CD14-positive monocyte (primary cell): ENCODE data around the gene TRAFD1. TPM values are rescaled to one million over a fixed set of nuclear protein-coding genes. Genes with fewer than 3 reads are reported as not detected.
"Not testable (repeated sequence)": the region's sequence is repeated elsewhere in the genome, so short reads cannot be mapped to it uniquely, and the experiment has no call there.

Experiments used
- DNase-seq, 3 donors: peaks; one replicate each; pipeline ENCODE4 v3.0.0-alpha.2; 2011 to 2022
- H2AFZ ChIP-seq: 2 replicates; pipeline ENCODE4 v1.6.0; 2012; ENCODE audit warnings: mild to moderate bottlenecking, low read depth, low read length, inconsistent platforms; ENCODE audit not compliant: insufficient read depth, poor library complexity, severe bottlenecking
- H3K27ac ChIP-seq, 2 donors: 1 replicate in 1 of 2; 2 replicates in 1 of 2; pipeline ENCODE4 v1.5.1; 2012 to 2013; ENCODE audit warnings: low read length in 2 of 2, control low read depth in 1 of 2, inconsistent platforms in 1 of 2, low read depth in 1 of 2, mild to moderate bottlenecking in 1 of 2
- H3K27me3 ChIP-seq, 2 donors: one replicate each; pipeline versions ENCODE4 v1.6.0 to v1.6.1; 2011 to 2013; ENCODE audit warnings: low read length in 2 of 2; ENCODE audit not compliant: control insufficient read depth in 2 of 2, insufficient read depth in 2 of 2
- H3K36me3 ChIP-seq, 2 donors: replicated peaks in 1 of 2; 1 replicate in 1 of 2; 2 replicates in 1 of 2; pipeline versions ENCODE4 v1.5.1 to v1.6.1; 2012 to 2013; ENCODE audit warnings: low read length in 2 of 2, control low read depth in 1 of 2, inconsistent platforms in 1 of 2, mild to moderate bottlenecking in 1 of 2; ENCODE audit not compliant: insufficient read depth in 2 of 2, control insufficient read depth in 1 of 2
- H3K4me1 ChIP-seq, 2 donors: 1 replicate in 1 of 2; 2 replicates in 1 of 2; pipeline versions ENCODE4 v1.5.1 to v1.6.1; 2012 to 2013; ENCODE audit warnings: low read length in 2 of 2, control low read depth in 1 of 2, inconsistent platforms in 1 of 2, mild to moderate bottlenecking in 1 of 2, moderate library complexity in 1 of 2; ENCODE audit not compliant: insufficient read depth in 2 of 2, control insufficient read depth in 1 of 2
- H3K4me2 ChIP-seq: replicated peaks from 2 replicates; pipeline ENCODE3; 2012; ENCODE audit warnings: low read length, moderate library complexity, mild to moderate bottlenecking; ENCODE audit not compliant: poor library complexity, severe bottlenecking; ENCODE audit errors: extremely low read depth
- H3K4me3 ChIP-seq, 3 experiments: fragments of 200-600 bp in 1 of 3; sonication (generic) in 1 of 3; replicated peaks in 1 of 3; 1 replicate in 2 of 3; 2 replicates in 1 of 3; pipeline ENCODE4 v1.5.1; 2011 to 2013; ENCODE audit warnings: low read length in 3 of 3, mild to moderate bottlenecking in 3 of 3, control low read depth in 2 of 3, low read depth in 2 of 3, inconsistent platforms in 1 of 3, moderate library complexity in 1 of 3
- H3K79me2 ChIP-seq: 2 replicates; pipeline ENCODE4 v1.6.0; 2012; ENCODE audit warnings: mild to moderate bottlenecking, control low read depth, inconsistent platforms, low read length, moderate library complexity; ENCODE audit not compliant: insufficient read depth
- H3K9ac ChIP-seq: 2 replicates; pipeline ENCODE4 v1.6.0; 2017; ENCODE audit warnings: low read length, mild to moderate bottlenecking; ENCODE audit not compliant: insufficient read depth, poor library complexity, severe bottlenecking
- H3K9me3 ChIP-seq, 2 donors: replicated peaks in 1 of 2; 1 replicate in 1 of 2; 2 replicates in 1 of 2; pipeline versions ENCODE4 v1.5.1 to v1.6.1; 2012 to 2013; ENCODE audit warnings: low read length in 2 of 2, control low read depth in 1 of 2; ENCODE audit not compliant: control insufficient read depth in 1 of 2, insufficient read depth in 1 of 2
- H4K20me1 ChIP-seq: 2 replicates; pipeline ENCODE4 v1.6.0; 2012; ENCODE audit warnings: mild to moderate bottlenecking, low read length, control low read depth, moderate library complexity; ENCODE audit not compliant: insufficient read depth
- H3K27ac Mint-ChIP-seq, 7 donors: one replicate each; pipeline ENCODE4 v1.8.0; 2020; ENCODE audit warnings: mild to moderate bottlenecking in 7 of 7, mixed read lengths in 7 of 7, moderate library complexity in 6 of 7, inconsistent platforms in 2 of 7
- H3K27me3 Mint-ChIP-seq, 3 donors: one replicate each; pipeline ENCODE4 v1.8.0; 2021 to 2022; ENCODE audit warnings: low read depth in 3 of 3, mild to moderate bottlenecking in 3 of 3, mixed read lengths in 3 of 3, moderate library complexity in 3 of 3, inconsistent platforms in 1 of 3
- H3K36me3 Mint-ChIP-seq, 2 donors: one replicate each; pipeline ENCODE4 v1.8.0; 2020; ENCODE audit warnings: mixed read lengths in 2 of 2, inconsistent platforms in 1 of 2, mild to moderate bottlenecking in 1 of 2
- H3K4me1 Mint-ChIP-seq: one replicate; pipeline ENCODE4 v1.8.0; 2020; ENCODE audit warnings: mild to moderate bottlenecking, mixed read lengths
- H3K4me3 Mint-ChIP-seq, 2 donors: one replicate each; pipeline ENCODE4 v1.8.0; 2020; ENCODE audit warnings: mild to moderate bottlenecking in 2 of 2, mixed read lengths in 2 of 2, moderate library complexity in 1 of 2
- H3K9me3 Mint-ChIP-seq, 7 donors: one replicate each; pipeline ENCODE4 v1.8.0; 2020 to 2022; ENCODE audit warnings: mixed read lengths in 7 of 7, mild to moderate bottlenecking in 6 of 7, moderate library complexity in 6 of 7, inconsistent platforms in 2 of 7
- CTCF ChIP-seq: fragments of 200-600 bp; IDR thresholded peaks from one replicate; pipeline ENCODE4 v1.8.0; 2022; ENCODE audit warnings: antibody characterized with exemption, mild to moderate bottlenecking
- WGBS: methylation state at CpG from one replicate; pipeline ENCODE4 v1.1.5; 2013; ENCODE audit warnings: missing lambda C conversion rate; ENCODE audit not compliant: insufficient coverage; 5-methylcytosine and 5-hydroxymethylcytosine counted together
- intact Hi-C, 2 donors: fragments of 100-400 bp; cut with micrococcal nuclease; formaldehyde crosslinking; loops; one replicate each; pipeline versions ENCODE4 v1.15.0 to v1.15.1; 2023
- polyA plus RNA-seq, 3 donors: library from polyadenylated mRNA; depleted of rRNA in 1 of 3; unstranded in 2 of 3; stranded (reverse) in 1 of 3; fragments of 300-500 nt in 2 of 3; fragments of >200 nt in 1 of 3; fragmentation: Illumina TruSeq in 2 of 3; gene quantifications; 1 replicate in 2 of 3; 2 replicates in 1 of 3; pipeline ENCODE4 v1.2.3, GENCODE V29; 2012 to 2021

Gene TRAFD1
- polyA plus RNA-seq, 3 donors, result 35.2 to 83.6 (median 82.3) TPM

- no peak for TF ChIP-seq CTCF
- Histone ChIP-seq H4K20me1 (peaks cover 90% of the 10 kb centered on the region), H3K27me3 (no peaks in the 10 kb centered on the region), H2AFZ (no peak overlapping the region), H3K9ac (no peak overlapping the region), H3K4me3 (no peak overlapping the region), H3K79me2 (peaks cover 97% of the 10 kb centered on the region), H3K4me1 (peaks cover 9 to 10% of the 10 kb centered on the region in 2 donors), H3K27ac (no peak overlapping the region), H3K36me3 (peaks cover 22 to 56% of the 10 kb centered on the region in 2 donors), H3K9me3 (no peaks in the 10 kb centered on the region), H3K4me2 (no peak overlapping the region)
- H3K27me3 Mint-ChIP-seq, result peaks cover 0 to 2% (median 0%) of the 10 kb centered on the region in 3 donors
- peaks cover 14% of the 10 kb centered on the region for H3K4me1 Mint-ChIP-seq
- H3K4me3 Mint-ChIP-seq, result no peak overlapping the region
- H3K36me3 Mint-ChIP-seq, result peaks cover 34 to 71% of the 10 kb centered on the region in 2 donors
- H3K27ac Mint-ChIP-seq, result no peak overlapping the region
- WGBS, result 100% methylated on average over 2 of the region's 4 CpGs
- intact Hi-C loops, result no loop called here
- no peak for DNase-seq
- no peaks in the 10 kb centered on the region for H3K9me3 Mint-ChIP-seq
Measured at GRCh38 chr12:112102127-112102526, 23.2 kb upstream of the TRAFD1 start.

DNA sequence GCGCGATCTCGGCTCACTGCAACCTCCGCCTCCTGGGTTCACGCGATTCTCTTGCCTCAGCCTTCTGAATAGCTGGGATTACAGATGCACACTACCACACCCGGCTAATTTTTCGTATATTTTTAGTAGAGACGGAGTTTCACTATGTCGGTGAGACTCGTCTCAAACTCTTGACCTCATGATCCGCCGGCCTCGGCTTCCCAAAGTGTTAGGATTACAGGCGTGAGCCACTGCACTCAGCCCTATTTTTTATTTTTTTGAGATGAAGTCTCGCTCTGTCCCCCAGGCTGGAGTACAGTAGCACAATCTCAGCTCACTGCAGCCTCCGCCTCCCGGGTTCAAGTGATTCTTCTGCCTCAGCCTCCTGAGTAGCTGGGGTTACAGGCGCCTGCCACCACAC, 22.6 kb upstream of the TRAFD1 start:
- H3K27ac ChIP-seq, H3K4me3 Mint-ChIP-seq, H3K9ac ChIP-seq, H3K9me3 Mint-ChIP-seq, DNase-seq, H2AFZ ChIP-seq, H3K27me3 ChIP-seq, H3K9me3 ChIP-seq, intact Hi-C loops, H3K4me3 ChIP-seq, H3K4me2 ChIP-seq, H3K27me3 Mint-ChIP-seq: not testable (repeated sequence)
- peaks cover 15 to 16% of the 10 kb centered on the region in 2 donors for H3K4me1 ChIP-seq
- peaks cover 20 to 56% of the 10 kb centered on the region in 2 donors for H3K36me3 ChIP-seq
- peaks cover 20% of the 10 kb centered on the region for H3K4me1 Mint-ChIP-seq
- peak overlapping the region in 1 of 7 donors; percentile 46 for H3K27ac Mint-ChIP-seq
- peaks cover 98% of the 10 kb centered on the region for H3K79me2 ChIP-seq
- H4K20me1 ChIP-seq, result peaks cover 92% of the 10 kb centered on the region
- peaks cover 30 to 65% of the 10 kb centered on the region in 2 donors for H3K36me3 Mint-ChIP-seq
- 94% methylated on average over 14 of the region's 19 CpGs for WGBS
